ENCODE data around the gene TMIE.

DNA sequence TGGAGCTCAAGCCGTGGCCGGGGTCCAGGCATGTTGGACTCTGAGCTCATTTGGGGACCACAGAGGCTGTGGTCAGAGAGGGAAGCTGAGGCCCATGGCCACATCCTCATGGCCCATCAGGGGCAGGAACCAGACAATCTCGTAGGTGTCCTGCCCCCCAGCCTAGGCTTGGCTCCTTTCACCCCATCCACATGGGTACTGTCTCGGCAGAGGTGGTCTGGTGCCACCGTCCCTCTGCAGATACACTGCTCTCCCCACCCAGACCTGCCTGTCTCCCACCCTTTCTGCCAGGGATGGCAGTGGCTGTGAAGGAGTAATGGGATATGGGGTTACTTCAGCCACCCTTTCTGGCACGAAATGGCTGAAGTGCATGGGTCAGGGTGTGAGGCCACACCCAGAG is 8.5 kb downstream of the TMIE start:
- TF ChIP-seq, protein P1, sequence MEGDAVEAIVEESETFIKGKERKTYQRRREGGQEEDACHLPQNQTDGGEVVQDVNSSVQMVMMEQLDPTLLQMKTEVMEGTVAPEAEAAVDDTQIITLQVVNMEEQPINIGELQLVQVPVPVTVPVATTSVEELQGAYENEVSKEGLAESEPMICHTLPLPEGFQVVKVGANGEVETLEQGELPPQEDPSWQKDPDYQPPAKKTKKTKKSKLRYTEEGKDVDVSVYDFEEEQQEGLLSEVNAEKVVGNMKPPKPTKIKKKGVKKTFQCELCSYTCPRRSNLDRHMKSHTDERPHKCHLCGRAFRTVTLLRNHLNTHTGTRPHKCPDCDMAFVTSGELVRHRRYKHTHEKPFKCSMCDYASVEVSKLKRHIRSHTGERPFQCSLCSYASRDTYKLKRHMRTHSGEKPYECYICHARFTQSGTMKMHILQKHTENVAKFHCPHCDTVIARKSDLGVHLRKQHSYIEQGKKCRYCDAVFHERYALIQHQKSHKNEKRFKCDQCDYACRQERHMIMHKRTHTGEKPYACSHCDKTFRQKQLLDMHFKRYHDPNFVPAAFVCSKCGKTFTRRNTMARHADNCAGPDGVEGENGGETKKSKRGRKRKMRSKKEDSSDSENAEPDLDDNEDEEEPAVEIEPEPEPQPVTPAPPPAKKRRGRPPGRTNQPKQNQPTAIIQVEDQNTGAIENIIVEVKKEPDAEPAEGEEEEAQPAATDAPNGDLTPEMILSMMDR (IDR thresholded peaks at IDR 0.05): no peak
- TF ChIP-seq POLR2A (IDR thresholded peaks at IDR 0.05): no peak

All from uterus (tissue), 2 donors.